Stimulated activated CD4-positive, alpha-beta T cell treated with anti-CD3 and anti-CD28 coated beads, Interleukin-2, amount 100 ng/mL, for 4 hours (primary cell): ENCODE measurements around the gene PGM3.
"Not testable (repeated sequence)": the region's sequence is repeated elsewhere in the genome, so short reads cannot be mapped to it uniquely, and the experiment has no call there.

ENCODE experiments used
- DNase-seq: peaks from one replicate; pipeline ENCODE4 v3.0.0-alpha.2; 2020; ENCODE audit warnings: low read depth

Gene PGM3

GRCh38 chr6:83192871-83193746, at the start of gene PGM3, which contains the start of gene RWDD2A:
TSS of gene PGM3 (minus strand) at chr6:83193265. CDS start at chr6:83191012, 2,253 bp downstream.
TSS of gene RWDD2A (plus strand) at chr6:83193357. CDS start at chr6:83194452, 1,095 bp downstream.
- peak; percentile 82 for DNase-seq

- no peak for DNase-seq
Measured at GRCh38 chr6:83231146-83231545, 38.1 kb upstream of the PGM3 start.

- no peak for DNase-seq
Measured at GRCh38 chr6:83226517-83226916, 33.5 kb upstream of the PGM3 start.

- DNase-seq: no peak
Measured at GRCh38 chr6:83221889-83222479, 28.9 kb upstream of the PGM3 start.

GRCh38 chr6:83221276-83221675, 28.2 kb upstream of the PGM3 start:
- DNase-seq: no peak

DNA sequence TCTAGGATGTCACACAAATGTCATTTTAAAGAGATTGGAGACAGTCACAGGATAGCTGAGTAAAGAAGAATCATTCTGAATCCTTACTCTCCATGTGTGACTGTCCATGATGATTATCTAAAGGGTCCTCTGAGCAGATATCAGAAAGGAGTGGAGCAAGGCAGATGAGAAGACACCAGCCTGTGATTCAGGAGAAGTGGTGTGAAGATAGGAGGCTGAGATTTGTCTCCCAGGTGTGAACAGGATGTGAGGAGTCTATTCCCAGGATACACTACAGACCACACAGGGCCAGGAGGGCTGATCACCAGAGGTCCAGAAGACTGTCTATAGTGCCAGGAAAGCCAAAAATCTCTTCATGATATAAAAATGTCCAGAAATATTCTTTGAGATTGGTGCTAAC, 27.1 kb upstream of the PGM3 start:
- no peak for DNase-seq

DNA sequence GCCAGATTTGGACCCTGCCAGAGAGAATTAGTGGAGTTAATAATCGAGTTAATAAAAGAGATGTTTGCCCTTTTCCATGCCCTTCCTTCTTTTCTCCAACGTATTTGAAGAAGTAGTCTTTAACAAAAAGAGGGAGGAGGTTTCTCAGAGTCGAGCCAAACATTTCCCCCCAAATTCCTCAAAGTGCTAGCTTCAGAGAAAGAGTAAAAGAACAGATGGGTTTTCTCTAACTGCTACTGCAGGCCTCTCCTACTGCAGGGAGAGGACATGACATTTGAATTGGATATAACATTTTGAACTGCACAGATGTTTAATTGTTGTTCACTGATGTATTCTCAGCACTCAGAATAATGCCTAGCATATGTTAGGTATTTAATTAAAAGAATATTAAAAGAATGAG, 25.6 kb upstream of the PGM3 start:
- no peak for DNase-seq

DNA sequence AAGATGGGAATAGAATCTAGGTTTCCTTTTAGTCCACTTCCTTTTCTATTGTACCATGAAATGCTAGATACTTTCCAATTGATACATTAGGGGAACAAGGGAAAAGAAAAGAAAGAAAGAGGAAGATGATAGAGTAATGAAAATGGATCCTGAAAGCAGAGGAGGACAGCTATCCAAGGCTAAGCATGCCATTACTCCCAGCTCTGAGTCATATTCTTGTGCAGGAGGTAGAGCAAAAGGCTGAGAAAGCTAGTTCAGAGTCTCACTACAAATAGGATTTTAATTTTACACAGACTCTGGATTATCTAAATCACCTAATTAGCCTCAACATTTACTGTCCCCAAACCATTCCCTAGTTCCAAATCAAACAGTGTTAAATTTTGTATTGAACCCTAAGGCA, 23.7 kb upstream of the PGM3 start:
- DNase-seq: no peak

DNA sequence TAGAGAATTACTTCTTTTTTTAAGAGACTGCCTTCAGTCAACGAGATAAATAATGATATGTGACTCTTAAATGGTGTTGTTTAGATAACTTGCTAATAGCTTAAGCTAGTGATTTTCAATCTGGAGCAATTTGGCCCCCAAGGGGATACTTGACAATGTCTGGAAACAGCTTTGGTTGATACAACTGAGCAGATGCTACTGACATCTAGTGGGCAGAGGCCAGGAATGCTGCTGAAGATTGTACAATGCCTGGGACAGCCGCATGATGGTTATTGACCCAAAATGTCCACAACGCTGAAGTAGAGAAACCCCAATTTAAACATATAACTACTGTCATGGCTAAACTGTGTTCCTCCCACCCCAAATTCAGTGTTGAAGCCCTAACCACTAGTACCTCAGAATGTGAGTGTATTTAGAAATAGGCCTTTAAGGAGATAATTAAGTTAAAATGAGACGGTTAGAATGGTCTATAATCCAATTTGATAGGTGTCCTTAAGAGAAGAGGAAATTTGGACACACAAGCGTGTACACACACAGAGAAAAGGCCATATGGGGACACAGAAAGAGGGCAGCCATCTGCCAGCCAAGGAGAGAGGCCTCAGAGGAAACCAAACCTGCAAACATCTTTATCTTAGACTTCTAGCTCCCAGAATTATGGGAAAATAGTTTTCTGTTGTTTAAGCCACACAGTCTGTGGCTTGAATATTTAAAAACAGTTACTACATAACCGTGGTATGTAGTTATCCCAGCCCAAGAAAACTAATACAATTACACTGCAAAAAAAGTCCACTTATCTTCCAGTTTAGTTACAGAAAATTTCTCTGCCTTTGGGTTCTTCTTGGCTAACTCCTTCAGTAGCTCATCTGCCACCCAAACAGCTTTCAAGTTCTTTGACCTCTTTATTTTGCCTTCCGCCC, 22.3 kb upstream of the PGM3 start:
- DNase-seq: peak; percentile 28

DNA sequence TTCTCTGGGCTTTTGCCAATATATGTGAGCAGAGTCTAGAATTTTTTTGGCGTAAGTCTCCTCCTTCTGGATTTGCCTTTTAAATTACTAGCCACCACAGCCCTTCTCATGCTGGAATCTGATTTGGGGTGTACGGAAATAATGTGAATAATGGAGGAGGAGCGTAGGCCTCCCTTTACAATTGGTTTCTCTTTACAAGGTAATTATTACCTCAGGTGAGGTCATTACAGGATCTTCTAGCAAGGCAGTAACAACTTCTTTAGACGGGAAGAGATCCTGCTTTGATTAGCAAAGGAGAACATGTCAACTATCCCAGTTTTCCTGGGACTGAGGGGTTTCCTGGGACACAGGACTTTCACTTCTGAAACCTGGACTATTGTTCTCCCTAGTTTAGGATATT, 9.0 kb upstream of the PGM3 start:
- no peak for DNase-seq

- DNase-seq: no peak
Measured at GRCh38 chr6:83199863-83200225, 6.8 kb upstream of the PGM3 start.

- no peak for DNase-seq
Measured at GRCh38 chr6:83199173-83199862, 6.3 kb upstream of the PGM3 start.

GRCh38 chr6:83198486-83199172, 5.6 kb upstream of the PGM3 start:
- DNase-seq: no peak

GRCh38 chr6:83193747-83194566, 892 bp upstream of the PGM3 start:
- DNase-seq: no peak

DNA sequence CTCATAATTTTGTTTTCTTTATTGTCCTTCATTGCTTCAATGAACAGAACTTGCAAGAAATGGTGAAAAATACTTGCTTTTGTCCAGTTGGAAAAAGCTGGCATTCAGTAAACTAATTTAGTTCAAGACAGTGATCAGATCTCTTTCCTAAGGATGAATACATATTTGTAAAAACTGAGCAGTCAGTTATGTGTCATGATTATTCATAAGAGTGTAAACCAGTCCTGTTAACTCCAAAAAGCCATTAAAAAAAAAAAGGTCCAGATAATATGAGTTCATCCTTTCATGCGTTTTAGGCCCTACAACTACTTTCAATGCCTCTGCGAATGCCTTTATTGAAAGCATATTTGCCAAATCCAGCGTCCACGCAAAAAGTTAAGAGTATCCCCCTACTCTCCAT, 609 bp downstream of the PGM3 start:
- no peak for DNase-seq

GRCh38 chr6:83191974-83192373, 1.1 kb downstream of the PGM3 start:
- DNase-seq: not testable (repeated sequence)

DNA sequence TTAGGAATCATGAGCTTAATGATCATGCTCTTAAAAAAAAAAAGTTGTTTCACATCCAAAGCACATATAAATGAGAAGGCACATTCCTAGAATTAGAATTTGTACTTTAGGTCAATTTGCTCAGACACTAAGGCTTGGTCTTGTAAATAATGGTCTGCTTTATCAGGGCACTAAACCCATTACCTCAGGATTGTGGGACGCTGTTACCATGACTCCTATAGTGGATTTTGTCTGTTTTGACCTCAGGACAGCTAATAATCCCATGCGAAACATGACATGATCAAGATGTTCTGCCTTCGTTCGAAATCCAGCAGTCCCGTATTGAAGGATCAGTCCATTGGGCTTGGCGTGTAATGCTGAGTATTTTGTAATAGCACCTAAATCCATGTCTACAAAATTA, 2.4 kb downstream of the PGM3 start:
- no peak for DNase-seq

DNA sequence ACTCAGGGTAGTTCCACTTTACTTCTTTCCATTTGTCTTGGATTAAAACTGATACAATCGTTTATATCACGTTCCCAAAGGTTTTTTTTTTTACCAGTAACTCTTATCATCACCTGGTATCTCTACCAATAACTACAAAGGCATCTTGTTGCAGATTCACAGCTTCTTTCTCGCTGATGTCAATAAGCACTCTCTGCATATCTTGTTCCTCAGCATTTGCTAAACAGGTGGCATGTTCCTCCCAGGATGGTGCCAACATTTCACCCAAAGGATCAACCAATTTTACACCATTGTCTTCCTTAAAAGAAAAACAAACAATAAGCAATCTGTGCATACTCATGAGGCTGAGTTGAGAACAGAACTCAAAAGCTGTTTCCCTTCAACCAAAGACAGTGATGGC, 4.6 kb downstream of the PGM3 start:
- DNase-seq: no peak

GRCh38 chr6:83185096-83185495, 8.0 kb downstream of the PGM3 start:
- DNase-seq: no peak

GRCh38 chr6:83183082-83183828, 9.8 kb downstream of the PGM3 start:
- no peak for DNase-seq
